ENCODE data around the gene FARP1.

The FARP1 gene

DNA sequence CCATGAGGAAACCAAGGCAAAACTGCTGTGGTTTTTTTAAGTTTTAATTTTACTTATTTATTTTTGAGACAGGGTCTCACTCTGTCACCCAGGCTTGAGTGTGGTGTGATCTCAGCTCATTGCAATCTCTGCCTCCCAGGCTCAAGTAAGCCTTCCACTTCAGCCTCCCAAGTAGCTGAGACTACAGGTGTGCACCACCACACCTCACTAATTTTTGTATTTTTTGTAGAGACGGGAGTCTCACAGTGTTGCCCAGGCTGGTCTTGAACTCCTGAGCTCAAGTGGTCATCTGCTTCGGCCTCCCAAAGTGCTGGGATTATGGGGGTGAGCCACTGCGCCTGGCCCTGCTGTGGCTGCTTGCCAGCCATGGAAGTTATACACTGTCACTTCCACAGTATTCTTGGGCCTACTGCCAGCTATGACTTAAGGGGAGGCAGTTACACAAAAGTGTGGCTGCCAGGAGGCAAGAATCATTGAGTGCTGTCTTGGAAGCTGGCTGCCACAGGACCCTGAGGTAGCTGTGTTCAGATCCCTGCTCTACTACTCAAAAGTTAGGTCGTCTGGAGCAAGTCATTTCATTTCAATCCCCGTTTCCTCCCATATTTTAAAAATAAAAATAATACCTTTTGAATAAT, 12.7 kb downstream of the FARP1 start (continued):
- TF ChIP-seq ZNF433 (tag by site-specific recombination; IDR thresholded peaks at IDR 0.05; ENCODE audit: low read depth) (no peak), PATZ1 (tag by site-specific recombination; IDR thresholded peaks at IDR 0.05) (no peak)

DNA sequence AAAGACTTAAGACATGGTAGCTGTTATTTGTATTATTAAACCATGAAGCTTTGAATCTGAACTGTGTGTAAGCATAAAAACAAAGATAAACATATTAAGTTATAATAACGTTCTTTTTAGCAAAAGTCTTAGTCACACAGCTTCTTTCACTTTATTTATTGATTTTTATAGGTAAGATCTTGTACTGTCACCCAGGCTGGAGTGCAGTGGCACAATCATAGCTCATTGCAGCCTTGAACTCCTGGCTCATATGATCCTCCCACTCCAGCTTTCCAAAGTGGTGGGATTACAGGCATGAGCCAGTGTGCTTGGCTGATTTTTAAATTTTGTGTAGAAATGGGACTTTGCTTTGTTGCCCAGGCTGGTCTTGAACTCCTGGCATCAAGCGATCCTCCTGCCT, 13.4 kb downstream of the FARP1 start:
- Histone ChIP-seq H3K36me3 (ENCODE audit: control insufficient read depth in 2 of 2, insufficient read depth in 1 of 2, low read length in 2 of 2) (no peaks in the 10 kb centered on the region), H3K4me3 (ENCODE audit: low read depth, low read length) (no peak overlapping the region), H3K9me3 (ENCODE audit: control insufficient read depth, insufficient read depth, low read depth, low read length) (no peaks in the 10 kb centered on the region), H3K27ac (ENCODE audit: extremely low read depth, low read depth, low read length) (no peak overlapping the region), H3K4me1 (ENCODE audit: control insufficient read depth, insufficient read depth, low read length) (0 out of 2 replicates have a peak, but pooled peaks cover 3% of the 10 kb centered on the region)
- ChIA-PET CTCF (interaction anchor here (1.4 kb wide), 1 partner anchor 12 kb away, joined by 6 read pairs; no protein-coding TSS in a partner anchor), POLR2A (no interaction called here)
- TF ChIP-seq ZNF785 (tag by site-specific recombination; IDR thresholded peaks at IDR 0.05) (no peak), GFI1B (tag by site-specific recombination; IDR thresholded peaks at IDR 0.05) (no peak), ZBTB20 (tag by site-specific recombination; IDR thresholded peaks at IDR 0.05) (no peak), BCL6B (tag by site-specific recombination; IDR thresholded peaks at IDR 0.05) (no peak), KLF8 (tag by site-specific recombination; IDR thresholded peaks at IDR 0.05) (no peak), ZNF23 (tag by site-specific recombination; IDR thresholded peaks at IDR 0.05; ENCODE audit: borderline replicate concordance) (no peak), ZNF473 (tag by site-specific recombination; IDR thresholded peaks at IDR 0.05) (no peak), ZNF274 (IDR thresholded peaks at IDR 0.05; ENCODE audit: low read length) (no peak), ZNF274 (tag by site-specific recombination; IDR thresholded peaks at IDR 0.05; ENCODE audit: borderline replicate concordance) (no peak), ZNF302 (tag by site-specific recombination; IDR thresholded peaks at IDR 0.05; ENCODE audit: low read depth) (no peak), ZNF341 (tag by site-specific recombination; IDR thresholded peaks at IDR 0.05; ENCODE audit: low read depth) (no peak), GLIS2 (tag by site-specific recombination; IDR thresholded peaks at IDR 0.05) (no peak)
- TF ChIP-seq, protein P1, sequence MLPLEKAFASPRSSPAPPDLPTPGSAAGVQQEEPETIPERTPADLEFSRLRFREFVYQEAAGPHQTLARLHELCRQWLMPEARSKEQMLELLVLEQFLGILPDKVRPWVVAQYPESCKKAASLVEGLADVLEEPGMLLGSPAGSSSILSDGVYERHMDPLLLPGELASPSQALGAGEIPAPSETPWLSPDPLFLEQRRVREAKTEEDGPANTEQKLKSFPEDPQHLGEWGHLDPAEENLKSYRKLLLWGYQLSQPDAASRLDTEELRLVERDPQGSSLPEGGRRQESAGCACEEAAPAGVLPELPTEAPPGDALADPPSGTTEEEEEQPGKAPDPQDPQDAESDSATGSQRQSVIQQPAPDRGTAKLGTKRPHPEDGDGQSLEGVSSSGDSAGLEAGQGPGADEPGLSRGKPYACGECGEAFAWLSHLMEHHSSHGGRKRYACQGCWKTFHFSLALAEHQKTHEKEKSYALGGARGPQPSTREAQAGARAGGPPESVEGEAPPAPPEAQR (tag by site-specific recombination; IDR thresholded peaks at IDR 0.05) = no peak

- Histone ChIP-seq H3K4me1 (ENCODE audit: control insufficient read depth, insufficient read depth, low read length) (0 out of 2 replicates have a peak, but pooled peaks cover 3% of the 10 kb centered on the region), H3K4me3 (ENCODE audit: low read depth, low read length) (no peak overlapping the region), H3K36me3 (ENCODE audit: control insufficient read depth in 2 of 2, insufficient read depth in 1 of 2, low read length in 2 of 2) (no peaks in the 10 kb centered on the region), H3K9me3 (ENCODE audit: control insufficient read depth, insufficient read depth, low read depth, low read length) (no peaks in the 10 kb centered on the region), H3K27ac (ENCODE audit: extremely low read depth, low read depth, low read length) (no peak overlapping the region; the same call in 1 of the 2 replicates)
- POLR2A ChIA-PET = no interaction called here
- CTCF ChIA-PET = no interaction called here
- TF ChIP-seq, protein P2, sequence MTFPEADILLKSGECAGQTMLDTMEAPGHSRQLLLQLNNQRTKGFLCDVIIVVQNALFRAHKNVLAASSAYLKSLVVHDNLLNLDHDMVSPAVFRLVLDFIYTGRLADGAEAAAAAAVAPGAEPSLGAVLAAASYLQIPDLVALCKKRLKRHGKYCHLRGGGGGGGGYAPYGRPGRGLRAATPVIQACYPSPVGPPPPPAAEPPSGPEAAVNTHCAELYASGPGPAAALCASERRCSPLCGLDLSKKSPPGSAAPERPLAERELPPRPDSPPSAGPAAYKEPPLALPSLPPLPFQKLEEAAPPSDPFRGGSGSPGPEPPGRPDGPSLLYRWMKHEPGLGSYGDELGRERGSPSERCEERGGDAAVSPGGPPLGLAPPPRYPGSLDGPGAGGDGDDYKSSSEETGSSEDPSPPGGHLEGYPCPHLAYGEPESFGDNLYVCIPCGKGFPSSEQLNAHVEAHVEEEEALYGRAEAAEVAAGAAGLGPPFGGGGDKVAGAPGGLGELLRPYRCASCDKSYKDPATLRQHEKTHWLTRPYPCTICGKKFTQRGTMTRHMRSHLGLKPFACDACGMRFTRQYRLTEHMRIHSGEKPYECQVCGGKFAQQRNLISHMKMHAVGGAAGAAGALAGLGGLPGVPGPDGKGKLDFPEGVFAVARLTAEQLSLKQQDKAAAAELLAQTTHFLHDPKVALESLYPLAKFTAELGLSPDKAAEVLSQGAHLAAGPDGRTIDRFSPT (tag by site-specific recombination; IDR thresholded peaks at IDR 0.05) = no peak
- no peak for TF ChIP-seq ZNF140 (tag by site-specific recombination; IDR thresholded peaks at IDR 0.05)
- no peak for TF ChIP-seq ZNF10 (tag by site-specific recombination; IDR thresholded peaks at IDR 0.05)
- no peak for TF ChIP-seq ZNF768 (tag by site-specific recombination; IDR thresholded peaks at IDR 0.05)
- no peak for TF ChIP-seq ZSCAN23 (tag by site-specific recombination; IDR thresholded peaks at IDR 0.05)
- no peak for TF ChIP-seq GLI4 (tag by site-specific recombination; IDR thresholded peaks at IDR 0.05)
- no peak for TF ChIP-seq HOXA7 (CRISPR knock-in tag; IDR thresholded peaks at IDR 0.05; ENCODE audit: borderline replicate concordance)
- no peak for TF ChIP-seq BCL6B (tag by site-specific recombination; IDR thresholded peaks at IDR 0.05)
- TF ChIP-seq ATF2 (tag by site-specific recombination; IDR thresholded peaks at IDR 0.05; ENCODE audit: low read depth) = no peak
- no peak for TF ChIP-seq ZNF433 (tag by site-specific recombination; IDR thresholded peaks at IDR 0.05; ENCODE audit: low read depth)
- TF ChIP-seq ZNF596 (tag by site-specific recombination; IDR thresholded peaks at IDR 0.05) = no peak
These were observed 14.3 kb downstream of the FARP1 start for GRCh38 chr13:98157188-98157587.
